Measurements from ENCODE around the gene VSNL1.
A peak's percentile ranks its signal among the peaks of the same experiment; 100 is the strongest.

The VSNL1 gene

GRCh38 chr2:17583646-17584045 lies 43.1 kb downstream of the VSNL1 start:
- H3K27ac ChIP-seq (ENCODE audit: low read depth, low read length): no peak overlapping the region
- no peak overlapping the region for H3K4me3 ChIP-seq (ENCODE audit: low read depth, low read length)
- H3K27me3 ChIP-seq (ENCODE audit: control insufficient read depth, insufficient read depth, low read length): no peaks in the 10 kb centered on the region
- H3K4me1 ChIP-seq (ENCODE audit: control insufficient read depth, insufficient read depth, low read length): peaks cover 37% of the 10 kb centered on the region
- no peaks in the 10 kb centered on the region for H3K36me3 ChIP-seq (ENCODE audit: control insufficient read depth, insufficient read depth, low read length)
- H3K9me3 ChIP-seq (ENCODE audit: control insufficient read depth, insufficient read depth, low read depth, low read length): no peaks in the 10 kb centered on the region
- H3K9ac ChIP-seq (ENCODE audit: low read length): no peak overlapping the region

GRCh38 chr2:17584689-17585088 lies 44.2 kb downstream of the VSNL1 start:
- Histone ChIP-seq H3K27me3 (ENCODE audit: control insufficient read depth, insufficient read depth, low read length) (no peaks in the 10 kb centered on the region), H3K9ac (ENCODE audit: low read length) (no peak overlapping the region), H3K4me1 (ENCODE audit: control insufficient read depth, insufficient read depth, low read length) (peaks cover 33% of the 10 kb centered on the region), H3K36me3 (ENCODE audit: control insufficient read depth, insufficient read depth, low read length) (no peaks in the 10 kb centered on the region), H3K27ac (ENCODE audit: low read depth, low read length) (no peak overlapping the region), H3K9me3 (ENCODE audit: control insufficient read depth, insufficient read depth, low read depth, low read length) (no peaks in the 10 kb centered on the region), H3K4me3 (ENCODE audit: low read depth, low read length) (no peak overlapping the region)

GRCh38 chr2:17587469-17587868 lies 47.0 kb downstream of the VSNL1 start:
- H3K9ac ChIP-seq (ENCODE audit: low read length): no peak overlapping the region
- H3K9me3 ChIP-seq (ENCODE audit: control insufficient read depth, insufficient read depth, low read depth, low read length): no peaks in the 10 kb centered on the region
- H3K36me3 ChIP-seq (ENCODE audit: control insufficient read depth, insufficient read depth, low read length): no peaks in the 10 kb centered on the region
- no peak overlapping the region for H3K27ac ChIP-seq (ENCODE audit: low read depth, low read length)
- no peaks in the 10 kb centered on the region for H3K27me3 ChIP-seq (ENCODE audit: control insufficient read depth, insufficient read depth, low read length)
- no peak overlapping the region for H3K4me3 ChIP-seq (ENCODE audit: low read depth, low read length)
- H3K4me1 ChIP-seq (ENCODE audit: control insufficient read depth, insufficient read depth, low read length): peaks cover 40% of the 10 kb centered on the region

- no peak overlapping the region for H3K4me3 ChIP-seq (ENCODE audit: low read depth, low read length)
- H3K9ac ChIP-seq (ENCODE audit: low read length): no peak overlapping the region
- no peaks in the 10 kb centered on the region for H3K27me3 ChIP-seq (ENCODE audit: control insufficient read depth, insufficient read depth, low read length)
- no peaks in the 10 kb centered on the region for H3K36me3 ChIP-seq (ENCODE audit: control insufficient read depth, insufficient read depth, low read length)
- no peak overlapping the region for H3K27ac ChIP-seq (ENCODE audit: low read depth, low read length)
- peaks cover 40% of the 10 kb centered on the region for H3K4me1 ChIP-seq (ENCODE audit: control insufficient read depth, insufficient read depth, low read length)
- no peaks in the 10 kb centered on the region for H3K9me3 ChIP-seq (ENCODE audit: control insufficient read depth, insufficient read depth, low read depth, low read length)
These were observed 47.5 kb downstream of the VSNL1 start for GRCh38 chr2:17588031-17588430.

- H3K4me3 ChIP-seq (ENCODE audit: low read depth, low read length): no peak overlapping the region
- peaks cover 46% of the 10 kb centered on the region for H3K4me1 ChIP-seq (ENCODE audit: control insufficient read depth, insufficient read depth, low read length)
- no peaks in the 10 kb centered on the region for H3K9me3 ChIP-seq (ENCODE audit: control insufficient read depth, insufficient read depth, low read depth, low read length)
- no peak overlapping the region for H3K27ac ChIP-seq (ENCODE audit: low read depth, low read length)
- H3K9ac ChIP-seq (ENCODE audit: low read length): no peak overlapping the region
- H3K36me3 ChIP-seq (ENCODE audit: control insufficient read depth, insufficient read depth, low read length): peaks cover 3% of the 10 kb centered on the region; the same call in 1 of the 2 replicates
- no peaks in the 10 kb centered on the region for H3K27me3 ChIP-seq (ENCODE audit: control insufficient read depth, insufficient read depth, low read length)
These were observed 49.0 kb downstream of the VSNL1 start for GRCh38 chr2:17589406-17590035.

- peaks cover 52% of the 10 kb centered on the region for H3K4me1 ChIP-seq (ENCODE audit: control insufficient read depth, insufficient read depth, low read length)
- H3K9me3 ChIP-seq (ENCODE audit: control insufficient read depth, insufficient read depth, low read depth, low read length): no peaks in the 10 kb centered on the region
- no peak overlapping the region for H3K9ac ChIP-seq (ENCODE audit: low read length)
- no peaks in the 10 kb centered on the region for H3K27me3 ChIP-seq (ENCODE audit: control insufficient read depth, insufficient read depth, low read length)
- H3K27ac ChIP-seq (ENCODE audit: low read depth, low read length): peak overlapping the region; percentile 42; the same call in 1 of the 2 replicates
- H3K4me3 ChIP-seq (ENCODE audit: low read depth, low read length): no peak overlapping the region
- H3K36me3 ChIP-seq (ENCODE audit: control insufficient read depth, insufficient read depth, low read length): peaks cover 3% of the 10 kb centered on the region; the same call in 1 of the 2 replicates
These were observed 49.9 kb downstream of the VSNL1 start for GRCh38 chr2:17590342-17590911.

GRCh38 chr2:17591846-17592245 lies 51.4 kb downstream of the VSNL1 start:
- H3K36me3 ChIP-seq (ENCODE audit: control insufficient read depth, insufficient read depth, low read length): peaks cover 3% of the 10 kb centered on the region; the same call in 1 of the 2 replicates
- H3K4me1 ChIP-seq (ENCODE audit: control insufficient read depth, insufficient read depth, low read length): peaks cover 48% of the 10 kb centered on the region
- H3K9ac ChIP-seq (ENCODE audit: low read length): no peak overlapping the region
- no peaks in the 10 kb centered on the region for H3K9me3 ChIP-seq (ENCODE audit: control insufficient read depth, insufficient read depth, low read depth, low read length)
- no peaks in the 10 kb centered on the region for H3K27me3 ChIP-seq (ENCODE audit: control insufficient read depth, insufficient read depth, low read length)
- no peak overlapping the region for H3K27ac ChIP-seq (ENCODE audit: low read depth, low read length)
- H3K4me3 ChIP-seq (ENCODE audit: low read depth, low read length): no peak overlapping the region

- Histone ChIP-seq H3K27ac (ENCODE audit: low read depth, low read length) (no peak overlapping the region), H3K4me3 (ENCODE audit: low read depth, low read length) (no peak overlapping the region), H3K9me3 (ENCODE audit: control insufficient read depth, insufficient read depth, low read depth, low read length) (no peaks in the 10 kb centered on the region), H3K36me3 (ENCODE audit: control insufficient read depth, insufficient read depth, low read length) (peaks cover 3% of the 10 kb centered on the region; the same call in 1 of the 2 replicates), H3K4me1 (ENCODE audit: control insufficient read depth, insufficient read depth, low read length) (peaks cover 44% of the 10 kb centered on the region), H3K27me3 (ENCODE audit: control insufficient read depth, insufficient read depth, low read length) (no peaks in the 10 kb centered on the region), H3K9ac (ENCODE audit: low read length) (no peak overlapping the region)
These were observed 52.4 kb downstream of the VSNL1 start for GRCh38 chr2:17592731-17593409.

GRCh38 chr2:17593445-17593840 lies 52.9 kb downstream of the VSNL1 start:
- H3K4me1 ChIP-seq (ENCODE audit: control insufficient read depth, insufficient read depth, low read length): peaks cover 41% of the 10 kb centered on the region
- no peak overlapping the region for H3K27ac ChIP-seq (ENCODE audit: low read depth, low read length)
- H3K36me3 ChIP-seq (ENCODE audit: control insufficient read depth, insufficient read depth, low read length): peaks cover 3% of the 10 kb centered on the region; the same call in 1 of the 2 replicates
- no peaks in the 10 kb centered on the region for H3K27me3 ChIP-seq (ENCODE audit: control insufficient read depth, insufficient read depth, low read length)
- H3K9me3 ChIP-seq (ENCODE audit: control insufficient read depth, insufficient read depth, low read depth, low read length): no peaks in the 10 kb centered on the region
- no peak overlapping the region for H3K9ac ChIP-seq (ENCODE audit: low read length)
- no peak overlapping the region for H3K4me3 ChIP-seq (ENCODE audit: low read depth, low read length)

- peaks cover 3% of the 10 kb centered on the region; the same call in 1 of the 2 replicates for H3K36me3 ChIP-seq (ENCODE audit: control insufficient read depth, insufficient read depth, low read length)
- H3K4me3 ChIP-seq (ENCODE audit: low read depth, low read length): no peak overlapping the region
- H3K27ac ChIP-seq (ENCODE audit: low read depth, low read length): no peak overlapping the region
- H3K27me3 ChIP-seq (ENCODE audit: control insufficient read depth, insufficient read depth, low read length): no peaks in the 10 kb centered on the region
- H3K9ac ChIP-seq (ENCODE audit: low read length): no peak overlapping the region
- H3K4me1 ChIP-seq (ENCODE audit: control insufficient read depth, insufficient read depth, low read length): peaks cover 45% of the 10 kb centered on the region
- no peaks in the 10 kb centered on the region for H3K9me3 ChIP-seq (ENCODE audit: control insufficient read depth, insufficient read depth, low read depth, low read length)
These were observed 53.5 kb downstream of the VSNL1 start for GRCh38 chr2:17593841-17594491.

Data from HUES6 (cell line).